OCI-LY7 (cell line): ENCODE measurements around the gene F2RL2. TPM values are rescaled to one million over a fixed set of nuclear protein-coding genes. Genes with fewer than 3 reads are reported as not detected.

Source experiments
- BruUV-seq: library from RNA; stranded (reverse); fragments of 400-500 nt; replicated peaks from 2 replicates; lab custom pipeline; 2021; lab: Mats Ljungman, UMichigan
- CTCF ChIA-PET: fragments of 300-600 bp; sonication (Branson Sonifier 250); formaldehyde crosslinking; loops from one replicate; lab custom pipeline; 2022; ENCODE audit warnings: antibody characterized with exemption; ENCODE audit not compliant: unreplicated experiment; lab: Charles Lee
- POLR2A ChIA-PET: fragments of 300-600 bp; sonication (Branson Sonifier 250); formaldehyde crosslinking; loops from one replicate; lab custom pipeline; 2022; ENCODE audit warnings: antibody characterized with exemption; lab: Charles Lee
- DNase-seq: peaks from one replicate; pipeline ENCODE4 v3.0.0-alpha.2; 2015; ENCODE audit warnings: low spot score
- H2AFZ ChIP-seq: fragments of 200-600 bp; sonication (generic), shearing (Covaris generic); 2 replicates; pipeline ENCODE4 v1.6.1; 2014; ENCODE audit warnings: mild to moderate bottlenecking, antibody characterized with exemption, low read length, moderate library complexity
- H3K27ac ChIP-seq: fragments of 200-600 bp; sonication (generic); 2 replicates; pipeline ENCODE4 v1.5.1; 2014; ENCODE audit warnings: mixed run types, low read depth, mild to moderate bottlenecking, moderate library complexity, low read length, inconsistent platforms; ENCODE audit not compliant: poor library complexity, severe bottlenecking
- H3K36me3 ChIP-seq: fragments of 200-600 bp; sonication (generic); 2 replicates; pipeline ENCODE4 v1.6.1; 2014; ENCODE audit warnings: mild to moderate bottlenecking, antibody characterized with exemption, low read length, moderate library complexity, mixed read lengths; ENCODE audit not compliant: insufficient read depth
- H3K4me1 ChIP-seq: fragments of 200-600 bp; sonication (generic); 2 replicates; pipeline ENCODE4 v1.5.1; 2014; ENCODE audit warnings: mild to moderate bottlenecking, low read length; ENCODE audit not compliant: insufficient read depth, poor library complexity, severe bottlenecking
- H3K4me2 ChIP-seq: fragments of 200-600 bp; sonication (generic); 2 replicates; pipeline ENCODE4 v1.6.1; 2014; ENCODE audit warnings: mild to moderate bottlenecking, low read length
- H3K4me3 ChIP-seq: fragments of 200-600 bp; sonication (generic); 2 replicates; pipeline ENCODE4 v1.5.1; 2014; ENCODE audit warnings: mild to moderate bottlenecking, low read depth, low read length; ENCODE audit not compliant: poor library complexity, severe bottlenecking
- H3K79me2 ChIP-seq: fragments of 200-600 bp; sonication (generic); 2 replicates; pipeline ENCODE4 v1.6.1; 2016; ENCODE audit warnings: low read depth, mild to moderate bottlenecking, low read length, moderate library complexity, mixed read lengths; ENCODE audit not compliant: insufficient read depth
- H3K9me2 ChIP-seq: fragments of 200-600 bp; sonication (generic); 2 replicates; pipeline ENCODE4 v1.6.1; 2016; ENCODE audit warnings: mild to moderate bottlenecking, low read length, mixed read lengths; ENCODE audit not compliant: insufficient read depth
- H3K9me3 ChIP-seq: fragments of 200-600 bp; sonication (generic); 2 replicates; pipeline ENCODE4 v1.6.1; 2014; ENCODE audit warnings: mild to moderate bottlenecking, mixed run types, low read length, mixed read lengths
- H4K20me1 ChIP-seq: fragments of 200-600 bp; sonication (generic); 2 replicates; pipeline ENCODE4 v1.6.1; 2014; ENCODE audit warnings: mild to moderate bottlenecking, antibody characterized with exemption, low read length, moderate library complexity, mixed read lengths; ENCODE audit not compliant: insufficient read depth
- CTCF ChIP-seq: fragments of 200-600 bp; sonication (generic); conservative IDR thresholded peaks from 2 replicates; pipeline ENCODE4 v1.5.1; 2014; ENCODE audit warnings: mild to moderate bottlenecking, antibody characterized with exemption, low read length, moderate library complexity, mixed read lengths
- EZH2phosphoT487 ChIP-seq: fragments of 200-600 bp; sonication (generic); IDR thresholded peaks from 2 replicates; pipeline ENCODE4 v1.6.1; 2018; ENCODE audit warnings: low read depth, borderline replicate concordance, mild to moderate bottlenecking, mixed run types, antibody characterized with exemption, low read length, moderate library complexity, mixed read lengths
- intact Hi-C: fragments of 100-400 bp; cut with micrococcal nuclease; formaldehyde crosslinking; loops from one replicate; pipeline ENCODE4 v1.10.0; 2022; ENCODE audit not compliant: unreplicated experiment
- total RNA-seq, 2 experiments: library from RNA; depleted of rRNA in 1 of 2; stranded (reverse); fragments of >200 nt in 1 of 2; shearing (Covaris generic) in 1 of 2; gene quantifications; 2 replicates each; pipeline ENCODE4 v1.2.3, GENCODE V29; 2014 to 2022

The F2RL2 gene
- total RNA-seq, 2 experiments from 2014 or later = not detected

- H3K4me1 ChIP-seq = peaks cover 15% of the 10 kb centered on the region
- no peaks in the 10 kb centered on the region for H3K9me3 ChIP-seq
- intact Hi-C loops = no loop called here
- no peak for TF ChIP-seq CTCF
- no peak for TF ChIP-seq EZH2phosphoT487
- H2AFZ ChIP-seq = no peak overlapping the region
- no peak overlapping the region for H3K4me3 ChIP-seq
- no peak overlapping the region for H3K4me2 ChIP-seq
- no peak overlapping the region for H3K27ac ChIP-seq
- no peaks in the 10 kb centered on the region for H3K9me2 ChIP-seq
- peaks cover 29% of the 10 kb centered on the region for H3K36me3 ChIP-seq
- H3K79me2 ChIP-seq = no peaks in the 10 kb centered on the region
- no TSS peak for BruUV-seq
- no peaks in the 10 kb centered on the region for H4K20me1 ChIP-seq
- CTCF ChIA-PET = no interaction called here
- DNase-seq = no peak
- POLR2A ChIA-PET = no interaction called here
Measured at GRCh38 chr5:76612942-76613341, 10.3 kb downstream of the F2RL2 start.

GRCh38 chr5:76610196-76610595, 13.0 kb downstream of the F2RL2 start:
- intact Hi-C loops = no loop called here
- Histone ChIP-seq H3K9me3 (no peaks in the 10 kb centered on the region), H3K79me2 (no peaks in the 10 kb centered on the region), H4K20me1 (no peaks in the 10 kb centered on the region), H2AFZ (no peak overlapping the region), H3K4me2 (no peak overlapping the region), H3K36me3 (peaks cover 36% of the 10 kb centered on the region), H3K27ac (no peak overlapping the region), H3K9me2 (no peaks in the 10 kb centered on the region), H3K4me1 (peaks cover 39% of the 10 kb centered on the region), H3K4me3 (no peak overlapping the region)
- BruUV-seq = no TSS peak
- no peak for DNase-seq
- TF ChIP-seq EZH2phosphoT487 (no peak), CTCF (no peak)
- ChIA-PET CTCF (no interaction called here), POLR2A (no interaction called here)

GRCh38 chr5:76608833-76609232, 14.4 kb downstream of the F2RL2 start:
- no peaks in the 10 kb centered on the region for H3K79me2 ChIP-seq
- peaks cover 39% of the 10 kb centered on the region for H3K4me1 ChIP-seq
- H3K4me2 ChIP-seq = peak overlapping the region; percentile 50; the same call in 1 of the 2 replicates
- ChIA-PET POLR2A (interaction anchor here (0.6 to 1.6 kb wide), 5 partner anchors 8 to 453 kb away, joined by 4 to 6 read pairs (median 5); no protein-coding TSS in a partner anchor), CTCF (interaction anchor here (1.4 kb wide), 1 partner anchor 9 kb away, joined by 4 read pairs; no protein-coding TSS in a partner anchor)
- TF ChIP-seq CTCF = no peak
- no peak for TF ChIP-seq EZH2phosphoT487
- no peak overlapping the region; the same call in 1 of the 2 replicates for H2AFZ ChIP-seq
- DNase-seq = peak; percentile 55
- no peak overlapping the region for H3K4me3 ChIP-seq
- BruUV-seq = no TSS peak
- no peaks in the 10 kb centered on the region for H4K20me1 ChIP-seq
- H3K36me3 ChIP-seq = peaks cover 43% of the 10 kb centered on the region
- H3K27ac ChIP-seq = peak overlapping the region; percentile 75
- no peaks in the 10 kb centered on the region for H3K9me2 ChIP-seq
- intact Hi-C loops = loop anchor here (10.0 kb wide), 1 partner anchor 406 kb away; no protein-coding TSS in a partner anchor
- H3K9me3 ChIP-seq = no peaks in the 10 kb centered on the region
